ENCODE results near the gene KRTAP2-3.

The KRTAP2-3 gene

DNA sequence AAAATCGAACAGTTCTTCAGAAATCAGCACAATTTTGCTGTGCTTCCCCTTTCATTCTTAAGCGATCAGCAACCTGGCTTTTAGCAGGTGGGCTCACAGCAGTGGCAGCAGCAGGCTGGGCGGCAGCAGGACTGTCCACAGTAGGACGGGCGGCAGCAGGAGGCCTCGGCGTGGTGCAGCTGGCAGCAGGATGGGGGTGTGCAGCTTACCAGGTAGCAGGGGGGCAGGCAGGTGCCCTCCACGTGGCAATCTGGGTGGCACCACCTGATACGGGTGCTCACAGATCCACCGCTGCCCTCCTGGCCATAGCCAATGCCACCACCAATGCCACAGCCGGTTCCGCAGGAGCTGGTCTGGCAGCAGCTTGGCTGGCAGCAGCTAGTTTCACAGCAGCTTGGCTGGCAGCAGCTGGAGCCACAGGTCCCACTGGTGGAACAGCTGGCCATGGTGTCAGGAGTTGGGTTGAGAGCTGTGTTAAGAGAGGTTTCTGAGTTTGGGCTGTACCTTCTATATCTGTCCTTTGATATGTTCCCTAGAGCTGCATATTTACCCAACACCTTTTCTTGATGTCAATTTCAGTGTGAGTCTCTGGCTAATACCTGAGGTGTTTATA is 30.2 kb downstream of the KRTAP2-3 start, which contains the start of gene KRTAP1-4:
Gene KRTAP1-4 (minus strand): TSS at position 563 of the 613 bp plus-strand sequence. CDS start 117 bp downstream, at position 446.
- DNase-seq (ENCODE audit: low read depth) = no peak

DNA sequence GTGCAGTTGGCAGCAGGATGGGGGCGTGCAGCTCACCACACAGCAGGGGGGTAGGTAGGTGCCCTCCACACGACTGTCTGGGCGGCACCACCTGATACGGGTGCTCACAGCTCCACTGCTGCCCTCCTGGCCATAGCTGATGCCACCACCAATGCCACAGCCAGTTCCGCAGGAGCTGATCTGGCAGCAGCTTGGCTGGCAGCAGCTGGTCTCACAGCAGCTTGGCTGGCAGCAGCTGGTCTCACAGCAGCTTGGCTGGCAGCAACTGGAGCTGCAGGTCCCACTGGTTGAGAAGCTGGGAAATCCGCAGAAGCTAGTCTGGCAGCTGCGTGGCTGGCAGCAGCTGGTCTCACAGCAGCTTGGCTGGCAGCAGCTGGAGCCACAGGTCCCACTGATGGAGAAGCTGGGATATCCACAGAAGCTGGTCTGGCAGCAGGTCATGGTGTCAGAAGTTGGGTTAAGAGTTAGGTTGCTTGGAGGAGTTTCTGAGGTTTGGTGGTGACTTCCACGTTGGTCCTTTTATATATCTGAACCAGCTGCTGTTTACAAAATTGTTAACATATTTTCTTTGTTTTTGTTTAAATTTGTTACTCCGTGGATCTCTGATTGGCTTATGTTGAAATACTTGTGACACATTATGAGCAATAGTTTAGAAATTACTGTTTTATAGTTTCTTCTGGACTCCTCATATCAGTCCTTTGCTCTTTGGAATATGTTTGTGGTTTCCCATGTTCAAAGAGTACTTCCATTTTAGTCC is 33.0 kb downstream of the KRTAP2-3 start, which contains the start of gene KRTAP1-5:
Gene KRTAP1-5 (minus strand): TSS at position 494 of the 757 bp plus-strand sequence. CDS start 53 bp downstream, at position 441.
- no peak for DNase-seq (ENCODE audit: low read depth)

DNA sequence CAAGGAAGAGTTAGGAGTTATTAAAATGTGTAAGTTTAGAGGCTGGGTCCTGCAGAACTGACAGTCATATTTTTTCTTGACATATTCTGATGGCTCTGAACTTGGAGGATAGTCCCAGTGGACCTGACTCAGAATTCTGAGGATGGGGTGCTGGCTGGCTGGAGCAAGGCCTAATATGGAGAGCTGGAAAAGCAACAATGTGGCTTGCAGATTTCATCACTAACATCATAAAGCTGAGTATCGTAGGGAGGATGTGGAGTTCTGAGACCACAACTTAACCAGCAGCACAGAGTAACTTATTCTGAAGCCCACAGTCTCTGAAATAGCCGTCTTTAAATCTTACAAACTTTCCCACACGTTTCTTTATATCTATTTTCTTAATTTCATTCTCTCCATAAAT is 35.2 kb downstream of the KRTAP2-3 start:
- no peak for DNase-seq (ENCODE audit: low read depth)

DNA sequence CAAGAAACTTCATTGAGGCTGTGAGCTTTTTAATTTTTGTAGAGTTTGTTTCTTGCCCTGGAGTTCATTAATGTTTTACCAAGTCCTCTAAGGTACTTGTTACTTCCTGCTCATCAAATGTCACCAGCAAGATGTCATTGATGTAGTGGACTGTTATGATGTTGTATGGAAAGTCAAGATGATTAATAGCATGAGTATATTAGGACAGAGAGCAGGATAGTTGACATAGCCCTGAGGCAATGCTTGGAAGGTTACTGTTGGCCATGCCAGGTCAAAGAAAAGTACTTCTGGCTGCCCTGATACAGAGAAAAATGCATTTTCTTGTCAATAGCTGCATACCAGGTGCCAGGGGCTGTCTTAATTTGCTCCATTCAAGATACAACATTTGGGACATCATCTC is 39.6 kb downstream of the KRTAP2-3 start:
- DNase-seq (ENCODE audit: low read depth) = no peak

DNA sequence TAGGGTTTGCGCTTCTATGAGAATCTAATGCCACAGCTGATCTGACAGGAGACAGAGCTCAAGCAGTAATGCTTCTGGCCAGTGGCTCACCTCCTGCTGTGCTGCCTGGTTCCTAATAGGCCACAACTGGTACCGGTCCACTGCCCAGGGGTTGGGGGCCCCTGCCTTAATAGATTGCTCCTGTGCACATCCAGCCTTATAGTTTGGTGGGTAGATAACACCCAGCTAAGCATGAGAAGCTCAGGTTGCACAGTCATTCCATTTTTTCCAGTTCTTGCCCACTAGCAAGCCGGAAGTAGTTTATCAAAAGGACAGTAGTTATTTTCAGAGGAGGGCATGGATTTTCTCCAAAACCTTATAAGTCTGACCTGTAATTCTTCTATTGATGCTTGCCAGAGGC is 40.5 kb downstream of the KRTAP2-3 start:
- no peak for DNase-seq (ENCODE audit: low read depth)

DNA sequence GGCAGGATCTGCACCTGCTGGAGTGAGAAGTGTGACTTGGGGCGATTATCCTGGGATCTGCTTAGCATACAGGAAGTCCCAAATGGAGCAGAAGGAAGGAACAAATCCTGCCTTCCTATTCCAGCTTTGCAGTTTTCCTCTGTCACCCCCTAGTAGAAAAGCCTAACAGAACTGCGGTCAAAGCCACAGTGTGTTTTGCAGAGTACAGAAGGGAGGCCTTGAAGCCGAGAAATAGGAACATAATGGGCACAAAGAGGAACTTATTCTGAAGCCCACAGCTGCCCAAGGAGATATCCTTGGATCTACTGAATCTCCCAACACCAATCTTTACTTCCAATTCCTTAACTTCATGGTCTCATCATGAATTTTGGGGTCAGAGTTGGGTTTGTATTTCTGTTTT is 41.4 kb downstream of the KRTAP2-3 start:
- DNase-seq (ENCODE audit: low read depth) = no peak

DNA sequence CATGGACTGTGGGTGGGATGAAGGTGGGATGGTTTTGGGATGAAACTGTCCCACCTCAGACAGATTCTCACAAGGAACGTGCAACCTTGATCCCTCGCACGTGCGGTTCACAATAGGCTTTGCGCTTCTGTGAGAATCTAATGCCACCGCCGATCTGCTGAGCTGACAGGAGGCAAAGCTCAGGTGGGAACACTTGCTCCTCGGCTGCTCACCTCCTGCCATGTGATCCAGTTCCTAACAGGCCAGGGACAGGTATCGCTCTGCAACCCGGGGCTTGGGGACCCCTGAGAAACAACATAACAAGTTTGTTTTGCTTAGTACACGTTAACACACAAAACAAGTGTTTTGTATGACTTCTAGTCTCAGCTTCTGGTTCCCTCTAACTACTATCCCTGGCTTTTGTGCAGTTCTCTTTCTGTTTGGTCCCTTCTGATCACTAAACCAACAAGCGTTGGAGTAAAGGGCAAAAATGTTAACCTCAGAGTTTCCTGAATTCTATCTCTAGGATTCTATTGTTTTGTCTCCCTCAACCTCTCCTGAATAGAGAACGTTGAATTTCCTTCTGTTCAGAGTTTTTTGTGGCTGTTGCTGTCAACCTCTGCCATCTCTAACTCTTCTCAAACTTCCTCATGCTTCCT is 43.2 kb downstream of the KRTAP2-3 start:
- no peak for DNase-seq (ENCODE audit: low read depth)

DNA sequence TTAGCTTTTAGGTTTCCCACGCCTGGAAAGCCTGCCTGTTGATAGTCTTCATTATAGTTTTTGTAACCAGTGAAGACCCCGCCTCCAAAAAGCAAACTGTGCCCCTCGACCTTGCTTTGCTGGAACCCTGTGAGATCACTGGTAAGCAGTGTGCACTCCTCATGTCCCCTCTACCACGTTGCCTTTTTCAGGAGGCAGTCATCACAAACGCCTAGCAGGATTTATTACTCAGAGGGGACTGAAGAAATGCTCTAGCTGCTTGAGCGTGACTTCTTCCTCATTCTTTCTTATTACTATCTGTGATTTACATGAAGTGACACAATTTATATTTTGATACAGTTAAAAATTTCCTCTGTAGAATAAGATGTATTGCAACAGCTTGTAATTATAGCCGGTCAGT is 44.5 kb downstream of the KRTAP2-3 start:
- no peak for DNase-seq (ENCODE audit: low read depth)

DNA sequence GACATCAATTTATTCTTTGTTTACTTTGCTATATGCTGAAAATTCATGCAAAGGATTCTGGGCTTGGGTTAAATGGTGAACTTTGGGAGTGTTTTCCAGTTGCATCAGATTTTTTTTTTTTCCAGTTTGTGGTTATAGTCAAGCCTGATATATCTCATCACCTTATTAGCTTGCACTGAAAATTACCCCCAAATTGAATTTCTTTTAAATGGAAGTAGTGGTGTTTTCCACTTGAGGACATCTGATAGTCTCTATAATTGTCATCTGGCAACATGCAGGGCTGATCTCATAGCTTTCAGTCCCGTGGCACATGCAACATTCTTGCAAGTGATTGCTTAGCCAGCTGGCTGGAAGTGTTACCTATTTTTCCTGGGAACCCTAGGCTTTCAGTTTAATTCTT is 46.3 kb downstream of the KRTAP2-3 start:
- no peak for DNase-seq (ENCODE audit: low read depth)

DNA sequence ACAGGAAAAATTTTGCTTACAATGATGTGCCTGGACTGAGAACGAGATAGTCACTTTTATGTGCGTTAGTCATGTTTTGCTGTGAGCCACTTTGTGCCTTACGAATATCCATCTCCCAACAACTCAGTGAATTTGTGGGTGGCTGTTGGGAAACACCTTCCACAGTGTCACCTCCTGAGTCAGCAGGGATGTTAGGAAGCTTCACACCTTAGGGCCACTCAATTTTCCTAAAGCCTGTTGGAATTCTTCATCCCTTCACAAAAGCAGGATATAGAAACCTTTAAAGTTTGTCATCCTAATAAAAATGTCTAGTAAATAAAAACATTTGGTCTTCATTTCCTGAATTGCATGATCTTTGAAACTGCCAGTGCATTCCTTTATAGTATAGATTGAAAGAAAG is 46.7 kb downstream of the KRTAP2-3 start:
- DNase-seq (ENCODE audit: low read depth) = no peak

DNA sequence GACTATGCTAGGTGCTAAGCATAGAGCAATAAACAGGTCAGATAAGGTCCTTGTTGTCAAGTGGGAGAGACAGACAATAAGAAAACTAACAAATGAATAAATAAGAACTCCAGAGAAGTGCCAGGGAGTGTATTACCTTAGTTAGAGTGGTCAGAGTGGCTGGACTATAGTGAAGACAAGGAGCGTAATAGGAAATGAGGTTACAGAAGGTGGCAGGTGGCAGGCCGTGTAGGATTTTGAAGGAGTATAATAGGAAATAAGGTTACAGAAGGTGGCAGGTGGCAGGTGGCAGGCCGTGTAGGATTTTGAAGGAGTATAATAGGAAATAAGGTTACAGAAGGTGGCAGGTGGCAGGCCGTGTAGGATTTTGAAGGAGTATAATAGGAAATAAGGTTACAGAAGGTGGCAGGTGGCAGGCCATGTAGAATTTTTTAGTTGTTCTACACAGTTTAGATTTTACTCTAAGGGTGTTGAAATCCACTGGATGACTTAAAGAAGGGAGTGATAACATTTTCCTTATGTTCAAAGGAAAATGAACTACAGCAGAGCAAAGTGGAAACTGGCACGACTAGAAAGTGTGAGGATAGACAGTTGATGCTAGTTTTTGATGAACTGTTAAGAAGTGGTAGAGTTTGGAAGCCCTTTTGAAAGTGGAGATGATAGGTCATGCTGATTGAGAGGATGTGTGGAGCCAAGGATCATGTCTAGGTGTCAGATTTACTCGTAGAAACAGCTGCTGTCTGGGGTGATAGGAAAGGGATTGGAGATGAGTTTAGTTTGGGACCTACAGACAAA is 47.4 kb downstream of the KRTAP2-3 start:
- DNase-seq (ENCODE audit: low read depth) = no peak

DNA sequence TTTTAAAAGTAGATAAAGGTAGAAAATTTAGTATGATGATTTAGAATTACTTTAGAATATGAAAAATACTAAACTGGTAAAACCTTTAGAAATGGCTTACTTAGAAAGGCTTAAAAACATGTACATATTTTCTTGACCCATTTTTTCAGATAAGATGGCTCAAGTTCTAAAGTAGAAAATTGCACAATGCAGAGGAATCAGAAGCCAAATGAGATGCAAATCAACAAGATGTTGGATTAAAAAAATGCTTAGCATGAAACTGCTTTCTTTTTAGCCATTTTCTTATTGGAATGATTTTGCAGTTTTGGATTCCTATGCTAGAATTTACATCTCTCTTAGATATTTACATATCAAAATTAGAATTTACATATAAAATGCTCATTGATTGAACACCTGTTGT is 49.5 kb downstream of the KRTAP2-3 start:
- no peak for DNase-seq (ENCODE audit: low read depth)

DNA sequence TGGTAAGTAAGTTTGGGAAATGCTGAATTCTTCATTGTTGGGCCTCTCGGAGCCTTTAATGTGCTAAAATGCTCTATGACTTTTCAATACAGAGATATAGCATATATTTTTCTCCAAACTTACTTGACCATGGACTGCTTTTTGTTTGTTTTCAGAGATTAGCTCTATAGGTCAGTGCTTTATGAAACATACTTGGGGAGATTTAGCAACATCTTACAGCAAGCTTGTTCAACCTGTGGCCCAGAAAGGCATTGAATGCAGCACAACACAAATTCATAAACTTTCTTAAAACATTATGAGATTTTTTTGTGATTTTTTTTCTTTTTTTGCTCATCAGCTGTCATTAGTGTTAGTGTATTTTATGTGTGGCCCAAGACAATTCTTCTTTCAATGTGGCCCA is 50.0 kb downstream of the KRTAP2-3 start:
- DNase-seq (ENCODE audit: low read depth) = no peak

DNA sequence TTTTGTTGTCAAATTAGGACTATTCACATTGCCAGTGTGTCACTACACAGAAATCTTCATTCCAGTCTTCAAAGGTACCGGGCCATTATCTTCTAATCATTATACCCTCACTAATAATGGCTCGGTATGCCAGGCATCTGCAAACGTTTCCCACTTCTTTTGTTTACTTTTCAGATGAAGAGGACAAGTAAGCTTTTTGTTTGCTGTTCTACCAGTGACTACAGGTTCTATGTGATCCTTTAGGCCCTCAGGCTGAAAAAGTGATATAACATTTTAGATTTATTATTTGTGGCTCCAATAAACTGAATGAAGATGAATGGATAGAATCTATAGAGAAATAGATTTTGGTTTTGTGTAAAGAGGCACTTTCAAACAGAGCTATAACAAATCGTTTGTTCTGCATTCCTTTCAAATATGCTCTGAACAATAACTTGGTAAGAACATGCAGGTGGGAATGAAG is 50.6 kb downstream of the KRTAP2-3 start:
- no peak for DNase-seq (ENCODE audit: low read depth)
